ENCODE data around the gene PTPRN2.

GRCh38 chr7:158447506-158448171, 140.0 kb downstream of the PTPRN2 start:
- TF ChIP-seq MYC (IDR thresholded peaks at IDR 0.05; ENCODE audit: low read depth, low read length) (no peak), CTCF (IDR thresholded peaks at IDR 0.05; ENCODE audit: low read depth, low read length) (no peak), POLR2A (IDR thresholded peaks at IDR 0.05; ENCODE audit: extremely low read depth, insufficient read length) (no peak)
